Natural killer cell (primary cell): ENCODE results near the gene ERC1. TPM values are rescaled to one million over a fixed set of nuclear protein-coding genes. Genes with fewer than 3 reads are reported as not detected.

Source experiments
- ATAC-seq, 3 donors: fragments of 150-1000 bp in 2 of 3; fragments of 200-7000 bp in 1 of 3; cut with Tn5 transposase; 1 replicate in 1 of 3; 2 replicates in 2 of 3; pipeline ENCODE4 v1.10.0; 2021; ENCODE audit warnings: mild to moderate bottlenecking in 2 of 3, moderate library complexity in 2 of 3
- DNase-seq, 2 donors: peaks; one replicate each; pipeline versions ENCODE4 v3.0.0 to v3.0.0-alpha.2; 2013 to 2021; ENCODE audit warnings: mixed read lengths in 1 of 2
- H3K27ac ChIP-seq: one replicate; pipeline ENCODE4 v1.5.1; 2013; ENCODE audit warnings: mild to moderate bottlenecking, low read length
- H3K27me3 ChIP-seq: one replicate; pipeline ENCODE4 v1.6.1; 2013; ENCODE audit warnings: low read length; ENCODE audit not compliant: control insufficient read depth, insufficient read depth
- H3K36me3 ChIP-seq: one replicate; pipeline ENCODE4 v1.6.1; 2013; ENCODE audit warnings: low read length; ENCODE audit not compliant: control insufficient read depth, insufficient read depth
- H3K4me1 ChIP-seq: one replicate; pipeline ENCODE4 v1.6.1; 2013; ENCODE audit warnings: low read length; ENCODE audit not compliant: control insufficient read depth, insufficient read depth
- H3K4me3 ChIP-seq: one replicate; pipeline ENCODE4 v1.5.1; 2013; ENCODE audit warnings: low read length
- H3K9me3 ChIP-seq: one replicate; pipeline ENCODE4 v1.6.1; 2013; ENCODE audit warnings: low read length; ENCODE audit not compliant: control insufficient read depth, insufficient read depth
- H3K27ac Mint-ChIP-seq, 2 donors: one replicate each; pipeline ENCODE4 v1.8.0; 2022; ENCODE audit warnings: mild to moderate bottlenecking in 2 of 2, mixed read lengths in 2 of 2, moderate library complexity in 1 of 2
- H3K27me3 Mint-ChIP-seq, 2 donors: one replicate each; pipeline ENCODE4 v1.8.0; 2022; ENCODE audit warnings: low read depth in 2 of 2, mixed read lengths in 2 of 2
- H3K36me3 Mint-ChIP-seq: one replicate; pipeline ENCODE4 v1.8.0; 2022; ENCODE audit warnings: mixed read lengths
- H3K4me1 Mint-ChIP-seq, 2 donors: one replicate each; pipeline ENCODE4 v1.8.0; 2022; ENCODE audit warnings: mixed read lengths in 2 of 2
- H3K4me3 Mint-ChIP-seq: one replicate; pipeline ENCODE4 v1.8.0; 2022; ENCODE audit warnings: mild to moderate bottlenecking, moderate library complexity, mixed read lengths
- H3K9me3 Mint-ChIP-seq, 2 donors: one replicate each; pipeline ENCODE4 v1.8.0; 2022; ENCODE audit warnings: mixed read lengths in 2 of 2
- WGBS: methylation state at CpG from one replicate; pipeline ENCODE4 v1.1.7; 2013; ENCODE audit warnings: missing lambda C conversion rate; ENCODE audit not compliant: insufficient coverage; 5-methylcytosine and 5-hydroxymethylcytosine counted together
- intact Hi-C: fragments of 100-400 bp; cut with micrococcal nuclease; formaldehyde crosslinking; loops from one replicate; pipeline ENCODE4 v1.14.2; 2022
- total RNA-seq, 4 donors: library from RNA; stranded (reverse); fragments of 120-200 nt in 1 of 4; gene quantifications; one replicate each; pipeline versions ENCODE4 v1.2.3 to v1.2.4, GENCODE V29; 2013 to 2022
- TF ChIP-seq, protein P1 (sequence below): fragments of 200-600 bp; IDR thresholded peaks from one replicate; pipeline ENCODE4 v1.8.0; 2022; ENCODE audit warnings: antibody characterized with exemption

The ERC1 gene
- total RNA-seq, 3 donors from 2014 or later (not counting 1 experiment from before 2014, with no cell fraction given) = 43.5 to 54.0 (median 44.9) TPM

- H3K27me3 ChIP-seq = no peaks in the 10 kb centered on the region
- Mint-ChIP-seq H3K9me3 (no peaks in the 10 kb centered on the region), H3K4me3 (no peak overlapping the region), H3K27me3 (no peaks in the 10 kb centered on the region), H3K27ac (peak overlapping the region in 1 of 2 donors; percentile 41), H3K36me3 (no peaks in the 10 kb centered on the region), H3K4me1 (peaks cover 0 to 6% of the 10 kb centered on the region in 2 donors)
- H3K36me3 ChIP-seq = no peaks in the 10 kb centered on the region
- H3K4me3 ChIP-seq = no peak overlapping the region
- TF ChIP-seq, protein P1, sequence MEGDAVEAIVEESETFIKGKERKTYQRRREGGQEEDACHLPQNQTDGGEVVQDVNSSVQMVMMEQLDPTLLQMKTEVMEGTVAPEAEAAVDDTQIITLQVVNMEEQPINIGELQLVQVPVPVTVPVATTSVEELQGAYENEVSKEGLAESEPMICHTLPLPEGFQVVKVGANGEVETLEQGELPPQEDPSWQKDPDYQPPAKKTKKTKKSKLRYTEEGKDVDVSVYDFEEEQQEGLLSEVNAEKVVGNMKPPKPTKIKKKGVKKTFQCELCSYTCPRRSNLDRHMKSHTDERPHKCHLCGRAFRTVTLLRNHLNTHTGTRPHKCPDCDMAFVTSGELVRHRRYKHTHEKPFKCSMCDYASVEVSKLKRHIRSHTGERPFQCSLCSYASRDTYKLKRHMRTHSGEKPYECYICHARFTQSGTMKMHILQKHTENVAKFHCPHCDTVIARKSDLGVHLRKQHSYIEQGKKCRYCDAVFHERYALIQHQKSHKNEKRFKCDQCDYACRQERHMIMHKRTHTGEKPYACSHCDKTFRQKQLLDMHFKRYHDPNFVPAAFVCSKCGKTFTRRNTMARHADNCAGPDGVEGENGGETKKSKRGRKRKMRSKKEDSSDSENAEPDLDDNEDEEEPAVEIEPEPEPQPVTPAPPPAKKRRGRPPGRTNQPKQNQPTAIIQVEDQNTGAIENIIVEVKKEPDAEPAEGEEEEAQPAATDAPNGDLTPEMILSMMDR = no peak
- no peaks in the 10 kb centered on the region for H3K9me3 ChIP-seq
- ATAC-seq (no peak), DNase-seq (no peak)
- WGBS = 54% methylated on average over 4 of the region's 4 CpGs
- H3K27ac ChIP-seq = no peak overlapping the region
- H3K4me1 ChIP-seq = no peaks in the 10 kb centered on the region
- intact Hi-C loops = no loop called here
Measured at GRCh38 chr12:1305791-1306500, 314.9 kb downstream of the ERC1 start.

DNA sequence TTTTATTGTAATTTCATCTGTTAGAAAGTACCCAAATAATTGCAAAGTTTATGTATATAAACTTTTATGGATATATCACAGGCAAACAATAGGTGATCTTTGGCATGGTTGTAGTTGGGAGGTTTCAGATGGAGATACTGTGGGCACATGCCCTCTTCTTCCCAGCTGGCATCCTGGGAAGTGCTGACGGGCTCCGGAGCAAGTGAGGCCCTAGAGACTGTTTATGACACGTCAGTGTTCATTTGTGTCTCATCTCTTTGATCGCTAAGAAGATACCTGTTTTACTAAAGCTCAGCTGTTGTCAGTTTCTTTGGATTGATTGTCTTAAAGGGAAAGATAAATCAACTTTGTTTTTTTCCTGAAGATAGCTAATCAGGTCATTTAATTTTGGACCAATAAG lies 315.8 kb downstream of the ERC1 start:
- H3K9me3 Mint-ChIP-seq = no peaks in the 10 kb centered on the region
- no peak overlapping the region for H3K4me3 Mint-ChIP-seq
- Histone ChIP-seq H3K27ac (no peak overlapping the region), H3K27me3 (no peaks in the 10 kb centered on the region), H3K4me3 (no peak overlapping the region), H3K4me1 (no peaks in the 10 kb centered on the region), H3K9me3 (no peaks in the 10 kb centered on the region), H3K36me3 (no peaks in the 10 kb centered on the region)
- no peaks in the 10 kb centered on the region for H3K27me3 Mint-ChIP-seq
- WGBS = 93% methylated on average over 4 of the region's 4 CpGs
- TF ChIP-seq, protein P1 = no peak
- no peaks in the 10 kb centered on the region for H3K36me3 Mint-ChIP-seq
- intact Hi-C loops = no loop called here
- ATAC-seq = no peak
- H3K27ac Mint-ChIP-seq = no peak overlapping the region
- no peak for DNase-seq
- peaks cover 0 to 6% of the 10 kb centered on the region in 2 donors for H3K4me1 Mint-ChIP-seq

GRCh38 chr12:1307796-1308195 lies 316.8 kb downstream of the ERC1 start:
- no peaks in the 10 kb centered on the region for H3K9me3 Mint-ChIP-seq
- WGBS = 80% methylated on average over 1 of the region's 1 CpG
- TF ChIP-seq, protein P1 = no peak
- DNase-seq (no peak), ATAC-seq (no peak)
- no peaks in the 10 kb centered on the region for H3K9me3 ChIP-seq
- no peaks in the 10 kb centered on the region for H3K4me1 ChIP-seq
- no peak overlapping the region for H3K4me3 Mint-ChIP-seq
- H3K4me3 ChIP-seq = no peak overlapping the region
- intact Hi-C loops = no loop called here
- H3K4me1 Mint-ChIP-seq = peaks cover 8 to 12% of the 10 kb centered on the region in 2 donors
- H3K27me3 ChIP-seq = no peaks in the 10 kb centered on the region
- no peaks in the 10 kb centered on the region for H3K36me3 ChIP-seq
- H3K36me3 Mint-ChIP-seq = no peaks in the 10 kb centered on the region
- H3K27me3 Mint-ChIP-seq = no peaks in the 10 kb centered on the region
- no peak overlapping the region for H3K27ac ChIP-seq
- no peak overlapping the region for H3K27ac Mint-ChIP-seq

GRCh38 chr12:1309613-1310012 lies 318.6 kb downstream of the ERC1 start:
- no peaks in the 10 kb centered on the region for H3K4me1 ChIP-seq
- H3K27ac ChIP-seq = no peak overlapping the region
- DNase-seq (peak in 1 of 2 donors; percentile 5), ATAC-seq (no peak)
- H3K9me3 ChIP-seq = no peaks in the 10 kb centered on the region
- H3K27me3 ChIP-seq = no peaks in the 10 kb centered on the region
- Mint-ChIP-seq H3K4me1 (peaks cover 12 to 14% of the 10 kb centered on the region in 2 donors), H3K27ac (no peak overlapping the region), H3K9me3 (no peaks in the 10 kb centered on the region), H3K27me3 (no peaks in the 10 kb centered on the region), H3K4me3 (no peak overlapping the region), H3K36me3 (no peaks in the 10 kb centered on the region)
- no peak overlapping the region for H3K4me3 ChIP-seq
- WGBS = 76% methylated on average over 7 of the region's 8 CpGs
- TF ChIP-seq, protein P1 = no peak
- peaks cover 1% of the 10 kb centered on the region for H3K36me3 ChIP-seq
- intact Hi-C loops = no loop called here
